ENCODE results near the gene ETV3. TPM values are rescaled to one million over a fixed set of nuclear protein-coding genes. Genes with fewer than 3 reads are reported as not detected.

Gene ETV3
- total and polyA plus RNA-seq, 2 of the 4 experiments (the other 2 are of a cell fraction), result 6.4 to 14.7 TPM

GRCh38 chr1:157117527-157118057, 20.6 kb downstream of the ETV3 start:
- H2BK5ac ChIP-seq (ENCODE audit: low read depth, low read length, poor library complexity, severe bottlenecking), result no peak overlapping the region
- in situ Hi-C loops (cut with MboI; ENCODE audit: low sequenced_read_pairs), result no loop called here
- no peaks in the 10 kb centered on the region for H4K20me1 ChIP-seq (ENCODE audit: insufficient read depth, low read length)
- H3K9me1 ChIP-seq (ENCODE audit: insufficient read depth, low read length), result 0 out of 2 replicates have a peak, but pooled peaks cover 6% of the 10 kb centered on the region
- H3K27me3 ChIP-seq (ENCODE audit: control insufficient read depth, insufficient read depth, low read length), result peaks cover 11% of the 10 kb centered on the region
- CTCF ChIA-PET, result no interaction called here
- no peak overlapping the region for H3K4me3 ChIP-seq (ENCODE audit: insufficient read depth, low read depth, low read length)
- no peak overlapping the region for H4K8ac ChIP-seq (ENCODE audit: low read depth in 2 of 2, low read length in 2 of 2)
- H3K9me3 ChIP-seq (ENCODE audit: control insufficient read depth, insufficient read depth, low read length), result no peaks in the 10 kb centered on the region
- no peak overlapping the region for H3K14ac ChIP-seq (replicated peaks; ENCODE audit: low read depth, low read length)
- peak overlapping the region; percentile 20 for H2AK9ac ChIP-seq (replicated peaks; ENCODE audit: low read depth, low read length, poor library complexity)
- TF ChIP-seq MAZ (IDR thresholded peaks at IDR 0.05; ENCODE audit: borderline replicate concordance, low read depth, low read length) (no peak), POLR2A (IDR thresholded peaks at IDR 0.05; ENCODE audit: low read depth, low read length) (no peak), CTCF (conservative IDR thresholded peaks at IDR 0.05; ENCODE audit: low read depth, low read length) (no peak), SMC3 (IDR thresholded peaks at IDR 0.05; ENCODE audit: low read depth, low read length) (no peak), CEBPB (IDR thresholded peaks at IDR 0.05; ENCODE audit: low read depth, low read length) (no peak)
- TF ChIP-seq, protein P1, sequence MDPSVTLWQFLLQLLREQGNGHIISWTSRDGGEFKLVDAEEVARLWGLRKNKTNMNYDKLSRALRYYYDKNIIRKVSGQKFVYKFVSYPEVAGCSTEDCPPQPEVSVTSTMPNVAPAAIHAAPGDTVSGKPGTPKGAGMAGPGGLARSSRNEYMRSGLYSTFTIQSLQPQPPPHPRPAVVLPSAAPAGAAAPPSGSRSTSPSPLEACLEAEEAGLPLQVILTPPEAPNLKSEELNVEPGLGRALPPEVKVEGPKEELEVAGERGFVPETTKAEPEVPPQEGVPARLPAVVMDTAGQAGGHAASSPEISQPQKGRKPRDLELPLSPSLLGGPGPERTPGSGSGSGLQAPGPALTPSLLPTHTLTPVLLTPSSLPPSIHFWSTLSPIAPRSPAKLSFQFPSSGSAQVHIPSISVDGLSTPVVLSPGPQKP (IDR thresholded peaks at IDR 0.05; ENCODE audit: borderline replicate concordance, low read depth, low read length), result no peak
- TF ChIP-seq, protein P2, sequence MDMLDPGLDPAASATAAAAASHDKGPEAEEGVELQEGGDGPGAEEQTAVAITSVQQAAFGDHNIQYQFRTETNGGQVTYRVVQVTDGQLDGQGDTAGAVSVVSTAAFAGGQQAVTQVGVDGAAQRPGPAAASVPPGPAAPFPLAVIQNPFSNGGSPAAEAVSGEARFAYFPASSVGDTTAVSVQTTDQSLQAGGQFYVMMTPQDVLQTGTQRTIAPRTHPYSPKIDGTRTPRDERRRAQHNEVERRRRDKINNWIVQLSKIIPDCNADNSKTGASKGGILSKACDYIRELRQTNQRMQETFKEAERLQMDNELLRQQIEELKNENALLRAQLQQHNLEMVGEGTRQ (IDR thresholded peaks at IDR 0.05; ENCODE audit: low read depth, low read length), result no peak
- no peak overlapping the region for H2BK20ac ChIP-seq (ENCODE audit: low read depth, low read length)
- H3K56ac ChIP-seq (ENCODE audit: extremely low read depth, insufficient read depth, low read length), result no peak overlapping the region
- ATAC-seq (ENCODE audit: low read depth), result no peak
- dilution Hi-C loops (cut with HindIII; ENCODE audit: low sequenced_read_pairs, unreplicated experiment), result no loop called here
- DNase-seq, result no peak
- no peak overlapping the region for H2BK15ac ChIP-seq (ENCODE audit: low read depth, low read length)
- H2AFZ ChIP-seq (replicated peaks; ENCODE audit: low read length, poor library complexity), result no peak overlapping the region
- H3K9ac ChIP-seq (ENCODE audit: low read depth, low read length), result no peak overlapping the region
- no peak overlapping the region for H2AK5ac ChIP-seq (ENCODE audit: low read depth, low read length)
- H4K5ac ChIP-seq (ENCODE audit: low read depth, low read length), result no peak overlapping the region
- H3K36me3 ChIP-seq (ENCODE audit: control insufficient read depth, insufficient read depth, low read length), result peaks cover 1% of the 10 kb centered on the region; the same call in 1 of the 2 replicates
- BruUV-seq (replicated peaks), result no TSS peak
- H3K79me1 ChIP-seq (ENCODE audit: low read depth in 1 of 2, low read length in 2 of 2), result peaks cover under 1 to 6% of the 10 kb centered on the region in 2 experiments; a peak in 2 of 4 replicates
- POLR2A ChIA-PET (ENCODE audit: unreplicated experiment), result no interaction called here
- no peaks in the 10 kb centered on the region for H3K4me1 ChIP-seq (ENCODE audit: control insufficient read depth, insufficient read depth, low read length)
- no peak overlapping the region for H3K23ac ChIP-seq (ENCODE audit: low read depth, low read length)
- no CpG with 5 or more reads among the region's 4 CpGs for WGBS, 2 experiments (ENCODE audit: extremely low coverage in 2 of 2, insufficient read length in 1 of 2)
- intact Hi-C loops (cut with micrococcal nuclease), result no loop called here
- H4K91ac ChIP-seq (ENCODE audit: insufficient read depth, low read depth, low read length), result no peak overlapping the region
- no peak overlapping the region for H2BK120ac ChIP-seq (ENCODE audit: low read depth, low read length)
- no peak overlapping the region for H3K27ac ChIP-seq (ENCODE audit: insufficient read depth, low read length)
- H3K18ac ChIP-seq (ENCODE audit: low read depth, low read length), result no peak overlapping the region
- no peak overlapping the region for H3K4ac ChIP-seq (ENCODE audit: low read depth, low read length)
- no peak overlapping the region for H3K4me2 ChIP-seq (ENCODE audit: low read depth, low read length)
